Epithelial cell of esophagus (primary cell): Measurements from ENCODE around the gene TMBIM1.

Source experiments
- DNase-seq: peaks from one replicate; pipeline ENCODE4 v3.0.0; 2010; ENCODE audit warnings: low read depth
- H3K4me3 ChIP-seq: 2 replicates; pipeline ENCODE4 v1.5.1; 2011; ENCODE audit warnings: mild to moderate bottlenecking, low read length, control low read depth
- TF ChIP-seq, protein P1 (sequence below): IDR thresholded peaks from 2 replicates; pipeline ENCODE4 v1.5.1; 2011; ENCODE audit warnings: low read depth, mild to moderate bottlenecking, low read length, control low read depth, inconsistent platforms; ENCODE audit not compliant: insufficient read depth; ENCODE audit errors: missing control alignments

Gene TMBIM1

DNA sequence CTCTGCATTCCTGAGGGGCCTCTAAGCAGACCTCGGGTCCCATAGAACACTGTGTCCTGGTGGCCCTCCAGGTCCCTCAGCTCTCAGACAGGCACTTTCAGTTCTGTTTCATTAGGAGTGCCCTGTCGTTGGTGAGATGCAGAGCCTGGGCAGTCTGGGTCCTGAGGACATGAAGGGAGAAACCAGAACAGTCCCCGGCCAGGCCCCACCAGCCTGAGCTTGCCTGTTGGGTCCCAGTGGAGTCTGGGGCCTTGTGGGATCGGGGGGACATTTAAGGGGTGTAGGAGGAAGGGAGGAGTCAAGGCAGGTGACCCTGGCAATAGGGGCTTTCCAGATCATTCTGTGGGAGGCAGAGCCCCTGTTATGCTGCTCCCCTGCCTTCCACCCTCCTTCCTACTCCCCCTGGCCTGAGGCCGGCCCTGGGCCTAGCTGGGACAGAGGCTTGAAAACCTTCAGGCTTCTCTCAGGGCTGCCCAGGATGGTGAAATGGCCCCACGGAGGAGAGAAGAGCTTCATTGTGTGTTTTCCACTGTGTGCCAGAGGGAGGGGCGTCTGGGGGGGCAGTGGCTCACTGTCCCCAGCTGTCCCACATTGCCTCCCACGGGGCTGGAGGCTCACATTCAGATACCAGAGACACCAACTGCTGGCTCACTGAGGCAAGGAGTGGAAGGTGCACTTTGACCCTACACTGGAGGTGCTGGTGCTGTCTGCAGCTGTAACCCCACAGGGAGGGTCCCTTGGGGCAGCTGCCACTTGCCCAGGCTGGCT lies 37.7 kb upstream of the TMBIM1 start:
- no peak for DNase-seq
- TF ChIP-seq, protein P1, sequence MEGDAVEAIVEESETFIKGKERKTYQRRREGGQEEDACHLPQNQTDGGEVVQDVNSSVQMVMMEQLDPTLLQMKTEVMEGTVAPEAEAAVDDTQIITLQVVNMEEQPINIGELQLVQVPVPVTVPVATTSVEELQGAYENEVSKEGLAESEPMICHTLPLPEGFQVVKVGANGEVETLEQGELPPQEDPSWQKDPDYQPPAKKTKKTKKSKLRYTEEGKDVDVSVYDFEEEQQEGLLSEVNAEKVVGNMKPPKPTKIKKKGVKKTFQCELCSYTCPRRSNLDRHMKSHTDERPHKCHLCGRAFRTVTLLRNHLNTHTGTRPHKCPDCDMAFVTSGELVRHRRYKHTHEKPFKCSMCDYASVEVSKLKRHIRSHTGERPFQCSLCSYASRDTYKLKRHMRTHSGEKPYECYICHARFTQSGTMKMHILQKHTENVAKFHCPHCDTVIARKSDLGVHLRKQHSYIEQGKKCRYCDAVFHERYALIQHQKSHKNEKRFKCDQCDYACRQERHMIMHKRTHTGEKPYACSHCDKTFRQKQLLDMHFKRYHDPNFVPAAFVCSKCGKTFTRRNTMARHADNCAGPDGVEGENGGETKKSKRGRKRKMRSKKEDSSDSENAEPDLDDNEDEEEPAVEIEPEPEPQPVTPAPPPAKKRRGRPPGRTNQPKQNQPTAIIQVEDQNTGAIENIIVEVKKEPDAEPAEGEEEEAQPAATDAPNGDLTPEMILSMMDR = no peak
- no peak overlapping the region for H3K4me3 ChIP-seq

DNA sequence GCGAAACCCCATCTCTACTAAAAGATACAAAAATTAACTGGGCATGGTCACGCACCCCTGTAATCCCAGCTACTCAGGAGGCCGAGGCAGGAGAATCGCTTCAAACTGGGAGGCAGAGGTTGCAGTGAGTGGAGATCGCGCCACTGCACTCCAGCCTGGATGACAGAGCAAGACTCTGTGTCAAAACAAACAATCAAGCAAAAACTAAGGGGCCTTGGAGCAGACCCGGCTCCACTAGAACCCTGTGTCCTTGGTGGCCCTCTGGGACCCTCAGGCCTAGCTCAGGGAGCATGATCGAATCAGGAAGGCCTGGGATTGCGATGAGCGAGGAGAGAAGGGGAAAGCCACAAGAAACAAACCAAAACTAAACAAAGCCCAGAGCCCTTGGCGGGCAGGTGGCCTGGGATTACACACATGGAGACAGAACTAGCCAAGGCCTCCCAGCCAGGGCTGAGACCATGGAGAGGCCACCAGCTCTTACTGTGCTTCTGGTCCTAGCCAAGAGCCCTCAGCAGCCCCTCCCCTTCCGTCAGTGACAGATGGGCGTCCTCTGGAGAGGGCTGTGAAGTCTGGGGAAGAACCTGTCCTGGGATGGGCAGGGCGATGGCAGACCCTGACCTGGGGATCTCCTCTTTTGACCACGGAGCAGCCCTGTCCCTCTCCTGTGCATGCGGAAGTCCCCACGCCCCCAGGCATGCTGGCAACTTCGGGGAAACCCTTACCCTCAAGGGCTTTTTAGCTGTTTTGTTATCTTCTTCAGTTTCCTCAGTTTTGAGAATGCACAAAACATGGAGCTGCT lies 36.9 kb upstream of the TMBIM1 start:
- H3K4me3 ChIP-seq = no peak overlapping the region
- no peak for DNase-seq
- TF ChIP-seq, protein P1 = no peak

DNA sequence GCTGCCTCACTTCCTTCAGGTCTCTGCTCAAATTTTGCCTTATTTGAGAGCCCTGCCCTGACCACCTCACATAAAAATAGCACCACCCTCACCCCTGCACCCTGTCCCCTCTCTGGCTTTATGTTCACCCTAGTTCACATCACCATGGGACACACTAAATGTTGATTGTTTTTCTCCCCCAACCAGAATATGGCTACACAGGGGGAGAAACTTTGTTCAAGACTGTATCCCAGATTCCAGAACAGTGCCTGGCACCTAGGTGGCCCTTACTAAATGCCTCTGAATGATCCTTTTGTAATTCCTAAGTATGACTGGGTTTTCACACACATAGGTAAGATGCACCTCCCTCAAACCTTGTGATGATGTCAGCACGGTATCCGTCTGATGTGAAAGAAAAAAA lies 36.0 kb upstream of the TMBIM1 start:
- no peak overlapping the region for H3K4me3 ChIP-seq
- DNase-seq = no peak
- TF ChIP-seq, protein P1 = no peak

DNA sequence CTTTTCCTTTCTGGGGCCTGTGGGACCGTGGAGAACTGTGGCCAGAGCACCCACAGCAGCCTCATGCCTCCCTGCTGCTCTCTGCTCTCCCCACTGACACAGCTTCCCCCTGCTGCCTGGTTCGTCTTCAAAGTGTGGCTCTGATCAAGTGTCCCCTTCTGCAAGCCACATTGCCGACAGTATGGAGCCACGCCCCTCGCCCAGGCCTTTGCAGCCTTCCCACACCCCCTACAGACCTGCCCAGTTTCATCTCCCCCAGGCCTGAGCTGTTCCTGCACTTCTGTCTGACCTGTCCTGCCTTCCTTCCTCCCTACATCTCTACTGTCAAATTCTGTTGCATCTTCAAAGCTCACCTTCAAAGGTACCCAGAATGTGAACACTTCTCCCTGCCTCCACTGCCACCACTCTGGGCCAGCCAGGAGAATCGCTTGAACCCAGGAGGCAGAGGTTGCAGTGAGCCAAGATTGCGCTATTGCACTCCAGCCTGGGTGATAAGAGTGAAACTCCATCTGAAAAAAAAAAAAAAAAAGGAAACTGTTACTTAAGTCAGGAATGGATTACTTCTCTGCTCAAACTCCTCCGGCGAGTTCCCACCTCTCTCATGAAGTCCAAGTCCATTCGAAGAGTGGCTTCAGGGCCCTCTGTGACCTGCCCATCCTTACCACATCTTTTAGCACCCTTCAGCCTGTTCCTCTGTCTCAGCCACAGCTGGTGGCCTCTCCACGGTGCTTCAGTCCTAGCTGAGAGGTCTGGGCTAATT lies 35.3 kb upstream of the TMBIM1 start:
- no peak overlapping the region for H3K4me3 ChIP-seq
- TF ChIP-seq, protein P1 = no peak
- DNase-seq = no peak

DNA sequence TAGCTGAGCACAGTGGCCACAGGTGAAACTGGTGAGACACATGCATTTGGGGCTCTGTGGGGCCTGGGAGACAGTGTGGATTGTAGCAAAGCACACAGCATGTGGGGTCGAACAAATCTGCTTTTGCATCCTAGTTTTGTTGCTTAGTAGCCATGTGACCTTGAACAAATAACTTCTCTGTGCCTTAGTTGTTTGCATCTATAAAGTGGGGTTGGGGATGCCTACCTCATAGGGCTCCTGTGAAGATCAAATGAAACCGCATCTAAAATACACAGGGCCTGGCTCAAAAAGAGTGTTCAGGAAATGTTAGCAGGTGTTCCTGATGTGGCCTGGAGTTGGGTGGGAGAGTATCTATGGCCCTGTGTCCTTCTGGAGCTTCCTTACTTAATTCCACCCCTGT lies 34.0 kb upstream of the TMBIM1 start:
- no peak overlapping the region for H3K4me3 ChIP-seq
- TF ChIP-seq, protein P1 = no peak
- no peak for DNase-seq

DNA sequence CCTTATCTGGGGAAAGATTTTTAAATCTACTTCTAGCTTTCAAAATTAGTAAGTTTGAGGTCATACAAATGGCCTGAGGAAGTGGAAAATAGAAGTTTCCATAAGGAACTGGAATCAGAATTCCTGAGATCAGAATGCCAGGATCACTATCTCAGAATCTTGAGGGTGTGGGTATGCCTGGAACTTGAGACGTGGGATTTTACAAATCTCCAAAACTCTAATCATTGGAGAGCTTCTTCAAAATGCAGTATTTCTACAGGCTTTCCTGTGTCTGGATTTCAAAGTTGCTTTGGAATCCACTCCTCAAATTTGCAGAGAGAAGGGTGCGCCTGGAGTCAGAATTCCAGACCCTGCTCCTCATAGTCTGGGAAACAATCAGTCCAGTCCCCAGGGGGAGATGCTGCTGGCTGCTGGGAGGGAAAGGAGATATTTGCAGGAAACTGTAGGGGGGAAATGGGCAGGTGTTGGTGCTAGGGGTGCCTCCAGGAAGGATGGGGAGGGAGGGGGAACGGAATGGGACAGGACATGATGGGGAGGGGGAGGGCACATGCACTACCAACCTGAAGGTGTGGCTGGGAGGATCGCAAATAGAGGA lies 33.4 kb upstream of the TMBIM1 start:
- H3K4me3 ChIP-seq = no peak overlapping the region
- no peak for DNase-seq
- TF ChIP-seq, protein P1 = no peak
